Activated B cell treated with CpG ODN at 0.5 μM for 24 hours (primary cell): Measurements from ENCODE around the gene FAM200A. TPM values are rescaled to one million over a fixed set of nuclear protein-coding genes. Genes with fewer than 3 reads are reported as not detected.

Experiments used
- ATAC-seq: fragments of 200-7000 bp; cut with Tn5 transposase; one replicate; pipeline ENCODE4 v1.10.0; 2021; ENCODE audit warnings: low read depth, mild to moderate bottlenecking, moderate library complexity
- CTCF ChIA-PET: fragments of 350-600 bp; sonication (Branson Sonifier 250); formaldehyde crosslinking; loops from one replicate; lab custom pipeline; 2021; ENCODE audit warnings: antibody characterized with exemption; lab: Charles Lee
- POLR2A ChIA-PET: fragments of 350-600 bp; sonication (Branson Sonifier 250); formaldehyde crosslinking; loops from one replicate; lab custom pipeline; 2021; ENCODE audit warnings: antibody characterized with exemption; lab: Charles Lee
- DNase-seq: peaks from one replicate; pipeline ENCODE4 v3.0.0; 2022
- H3K27ac Mint-ChIP-seq: one replicate; pipeline ENCODE4 v1.8.0; 2020; ENCODE audit warnings: mixed read lengths
- H3K27me3 Mint-ChIP-seq: one replicate; pipeline ENCODE4 v1.8.0; 2021; ENCODE audit warnings: mixed read lengths
- H3K36me3 Mint-ChIP-seq: one replicate; pipeline ENCODE4 v1.8.0; 2021; ENCODE audit warnings: low read depth, mixed read lengths
- H3K4me1 Mint-ChIP-seq: one replicate; pipeline ENCODE4 v1.8.0; 2021; ENCODE audit warnings: mixed read lengths
- H3K4me3 Mint-ChIP-seq: one replicate; pipeline ENCODE4 v1.8.0; 2020; ENCODE audit warnings: mild to moderate bottlenecking, mixed read lengths
- H3K9me3 Mint-ChIP-seq: one replicate; pipeline ENCODE4 v1.8.0; 2020; ENCODE audit warnings: mixed read lengths
- intact Hi-C: fragments of 100-400 bp; cut with micrococcal nuclease; formaldehyde crosslinking; loops from one replicate; pipeline ENCODE4 v1.15.1; 2024
- total RNA-seq: library from RNA; stranded (reverse); gene quantifications from 2 replicates; pipeline ENCODE4 v1.2.3, GENCODE V29; 2022
- TF ChIP-seq, protein P1 (sequence below): fragments of 200-600 bp; IDR thresholded peaks from one replicate; pipeline ENCODE4 v1.8.0; 2022; ENCODE audit warnings: antibody characterized with exemption, mild to moderate bottlenecking

FAM200A gene
- total RNA-seq, 1 donor from 2014 or later: 9.3 TPM

DNA sequence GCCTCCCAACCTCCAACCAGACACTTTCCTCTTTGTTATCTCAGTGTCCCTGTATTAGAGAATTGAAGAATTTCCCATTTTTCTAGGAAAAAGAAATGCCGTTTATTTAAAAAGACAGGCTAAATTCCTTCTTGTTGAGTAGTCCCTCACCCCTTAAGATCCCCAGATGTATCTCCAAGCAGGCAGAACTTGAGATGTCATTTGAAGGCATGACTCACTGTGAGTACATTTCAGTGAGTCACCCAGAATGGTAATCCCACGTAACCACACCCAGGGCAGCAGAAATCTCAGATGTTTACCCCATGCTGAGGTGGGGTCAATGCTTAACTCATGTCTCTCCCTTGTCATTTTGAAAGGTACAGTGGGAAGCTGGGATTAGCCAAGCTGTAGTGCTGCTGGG lies 10.9 kb upstream of the FAM200A start:
- no peaks in the 10 kb centered on the region for H3K9me3 Mint-ChIP-seq
- no peaks in the 10 kb centered on the region for H3K27me3 Mint-ChIP-seq
- H3K4me3 Mint-ChIP-seq: no peak overlapping the region
- ChIA-PET POLR2A (interaction anchor here (0.6 kb wide), 2 partner anchors 11 to 123 kb away, joined by 3 read pairs; partner anchors contain the start of gene FAM200A), CTCF (no interaction called here)
- intact Hi-C loops: no loop called here
- H3K4me1 Mint-ChIP-seq: peaks cover 37% of the 10 kb centered on the region
- H3K27ac Mint-ChIP-seq: peak overlapping the region; percentile 16
- DNase-seq (no peak), ATAC-seq (no peak)
- TF ChIP-seq, protein P1, sequence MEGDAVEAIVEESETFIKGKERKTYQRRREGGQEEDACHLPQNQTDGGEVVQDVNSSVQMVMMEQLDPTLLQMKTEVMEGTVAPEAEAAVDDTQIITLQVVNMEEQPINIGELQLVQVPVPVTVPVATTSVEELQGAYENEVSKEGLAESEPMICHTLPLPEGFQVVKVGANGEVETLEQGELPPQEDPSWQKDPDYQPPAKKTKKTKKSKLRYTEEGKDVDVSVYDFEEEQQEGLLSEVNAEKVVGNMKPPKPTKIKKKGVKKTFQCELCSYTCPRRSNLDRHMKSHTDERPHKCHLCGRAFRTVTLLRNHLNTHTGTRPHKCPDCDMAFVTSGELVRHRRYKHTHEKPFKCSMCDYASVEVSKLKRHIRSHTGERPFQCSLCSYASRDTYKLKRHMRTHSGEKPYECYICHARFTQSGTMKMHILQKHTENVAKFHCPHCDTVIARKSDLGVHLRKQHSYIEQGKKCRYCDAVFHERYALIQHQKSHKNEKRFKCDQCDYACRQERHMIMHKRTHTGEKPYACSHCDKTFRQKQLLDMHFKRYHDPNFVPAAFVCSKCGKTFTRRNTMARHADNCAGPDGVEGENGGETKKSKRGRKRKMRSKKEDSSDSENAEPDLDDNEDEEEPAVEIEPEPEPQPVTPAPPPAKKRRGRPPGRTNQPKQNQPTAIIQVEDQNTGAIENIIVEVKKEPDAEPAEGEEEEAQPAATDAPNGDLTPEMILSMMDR: no peak
- peaks cover 67% of the 10 kb centered on the region for H3K36me3 Mint-ChIP-seq

DNA sequence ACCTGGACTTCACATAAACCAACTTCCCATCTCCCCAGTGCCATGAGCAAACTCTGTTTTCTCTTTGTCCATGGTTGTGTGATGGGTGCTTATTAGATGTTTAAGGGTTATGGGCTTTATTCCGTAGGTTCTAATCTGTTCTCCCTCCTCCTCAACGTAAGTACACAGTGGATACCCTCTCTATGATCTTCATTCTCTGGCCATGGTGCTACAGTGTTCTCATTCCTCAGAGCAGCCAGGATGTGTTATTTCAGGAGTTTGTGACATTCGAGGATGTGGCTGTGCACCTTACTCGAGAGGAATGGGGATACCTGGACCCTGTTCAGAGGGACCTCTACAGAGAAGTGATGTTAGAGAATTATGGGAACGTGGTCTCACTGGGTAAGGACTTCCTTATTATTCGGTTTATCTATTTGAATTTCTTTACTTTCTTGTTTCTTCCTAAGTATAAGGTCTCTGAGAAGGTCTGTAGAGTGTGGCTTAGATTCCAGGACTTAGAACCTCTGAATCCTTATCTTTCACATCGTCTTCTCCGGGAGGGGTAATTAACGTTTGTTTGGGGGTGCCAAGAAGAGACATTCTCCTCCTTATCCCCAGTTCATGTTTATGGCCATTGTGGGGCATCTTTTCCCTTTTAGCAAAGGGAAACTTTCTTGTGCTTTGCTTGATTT lies 10.3 kb upstream of the FAM200A start:
- no peak for ATAC-seq
- peak overlapping the region; percentile 16 for H3K27ac Mint-ChIP-seq
- H3K9me3 Mint-ChIP-seq: no peaks in the 10 kb centered on the region
- peaks cover 43% of the 10 kb centered on the region for H3K4me1 Mint-ChIP-seq
- intact Hi-C loops: no loop called here
- TF ChIP-seq, protein P1: no peak
- no peaks in the 10 kb centered on the region for H3K27me3 Mint-ChIP-seq
- ChIA-PET CTCF (no interaction called here), POLR2A (no interaction called here)
- H3K4me3 Mint-ChIP-seq: no peak overlapping the region
- H3K36me3 Mint-ChIP-seq: peaks cover 66% of the 10 kb centered on the region
- DNase-seq: no peak

DNA sequence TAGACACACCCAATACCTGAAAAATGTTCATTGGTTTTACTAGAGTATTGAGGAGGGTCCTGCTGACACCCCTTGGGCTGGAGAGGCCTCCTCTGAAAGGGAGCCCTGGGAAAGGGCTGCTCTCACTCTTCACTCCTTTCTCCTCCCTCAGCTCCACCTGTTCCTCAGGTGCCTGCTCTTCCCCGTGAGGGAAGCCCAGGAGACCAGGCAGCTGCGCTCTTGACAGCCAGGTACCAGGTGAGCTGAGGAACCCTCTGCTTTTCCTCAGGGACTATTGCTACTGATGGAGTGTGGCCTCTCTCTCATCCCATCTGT lies 9.8 kb upstream of the FAM200A start:
- TF ChIP-seq, protein P1: no peak
- no peak for ATAC-seq
- Mint-ChIP-seq H3K4me1 (peaks cover 48% of the 10 kb centered on the region), H3K36me3 (peaks cover 66% of the 10 kb centered on the region), H3K9me3 (no peaks in the 10 kb centered on the region), H3K4me3 (no peak overlapping the region), H3K27me3 (no peaks in the 10 kb centered on the region), H3K27ac (no peak overlapping the region)
- ChIA-PET CTCF (no interaction called here), POLR2A (no interaction called here)
- intact Hi-C loops: no loop called here
- no peak for DNase-seq

DNA sequence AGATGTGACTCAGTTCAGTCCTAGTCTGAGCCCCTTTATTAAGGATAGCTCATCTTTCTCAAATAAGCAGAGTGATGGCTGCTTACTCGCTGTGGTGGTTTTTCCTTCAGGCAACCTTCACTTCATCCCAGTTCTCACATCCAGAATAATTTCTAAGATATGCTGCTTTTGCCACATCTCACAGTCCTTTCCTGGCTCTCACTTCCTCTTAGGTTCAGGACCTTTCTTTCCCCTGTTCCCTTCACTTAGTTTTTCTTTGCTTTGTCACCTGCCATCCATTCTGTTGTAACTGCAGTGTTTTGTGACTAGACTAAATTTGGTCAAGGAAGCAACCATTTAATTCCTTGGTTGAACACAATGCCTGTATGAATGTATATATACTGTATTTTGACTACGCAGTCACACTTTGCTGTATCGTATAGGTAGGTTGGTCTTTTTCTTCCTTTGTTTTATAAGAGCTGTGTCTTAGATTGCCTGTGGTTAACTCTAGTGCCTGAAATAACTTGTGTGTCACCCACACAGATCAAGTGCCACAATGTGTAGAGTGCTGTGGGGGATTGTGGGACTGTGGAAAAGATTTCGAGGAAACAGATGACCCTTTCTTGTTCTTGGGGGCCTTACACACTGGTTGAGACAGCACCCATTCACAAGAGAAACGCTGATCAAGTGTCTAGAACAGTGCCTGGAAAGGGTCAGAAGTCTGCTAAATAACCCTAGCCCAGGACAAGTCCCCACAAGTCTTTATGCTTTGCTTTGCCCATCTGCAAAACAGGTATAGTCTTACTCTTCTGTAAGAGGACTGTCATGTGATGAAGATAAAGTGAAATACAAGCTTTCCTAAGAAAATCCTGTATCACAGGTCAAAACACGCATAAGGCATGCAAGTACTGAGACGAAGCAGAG lies 9.2 kb upstream of the FAM200A start:
- no peak overlapping the region for H3K27ac Mint-ChIP-seq
- ChIA-PET CTCF (no interaction called here), POLR2A (interaction anchor here (1.0 kb wide), 1 partner anchor 9 kb away, joined by 3 read pairs; the partner anchor contains the start of gene FAM200A)
- DNase-seq: no peak
- ATAC-seq: no peak
- intact Hi-C loops: no loop called here
- no peaks in the 10 kb centered on the region for H3K9me3 Mint-ChIP-seq
- H3K36me3 Mint-ChIP-seq: peaks cover 69% of the 10 kb centered on the region
- H3K4me3 Mint-ChIP-seq: peak overlapping the region; percentile 21
- H3K27me3 Mint-ChIP-seq: no peaks in the 10 kb centered on the region
- H3K4me1 Mint-ChIP-seq: peaks cover 51% of the 10 kb centered on the region
- TF ChIP-seq, protein P1: no peak
